Adrenal gland (tissue), 12 donors: ENCODE measurements around the gene GTF2F2. TPM values are rescaled to one million over a fixed set of nuclear protein-coding genes. Genes with fewer than 3 reads are reported as not detected.

Experiments
- DNase-seq, 7 donors: peaks; one replicate each; pipeline ENCODE4 v3.0.0-alpha.2; 2019 to 2020
- H3K27ac ChIP-seq, 5 donors: fragments of 200-600 bp; sonication (generic) in 4 of 5; 1 replicate in 3 of 5; 2 replicates in 2 of 5; pipeline versions ENCODE4 v1.5.1 to v1.8.0; 2016 to 2020; ENCODE audit warnings: mild to moderate bottlenecking in 1 of 5
- H3K27me3 ChIP-seq: fragments of 200-600 bp; 2 replicates; pipeline ENCODE4 v1.8.0; 2021
- H3K36me3 ChIP-seq, 2 donors: fragments of 200-600 bp; replicated peaks in 1 of 2; 1 replicate in 1 of 2; 2 replicates in 1 of 2; pipeline versions ENCODE4 v1.5.1 to v1.8.0; 2018 to 2022
- H3K4me1 ChIP-seq, 2 donors: fragments of 200-600 bp; replicated peaks in 1 of 2; 1 replicate in 1 of 2; 2 replicates in 1 of 2; pipeline versions ENCODE4 v1.5.1 to v1.8.0; 2018 to 2021
- H3K4me3 ChIP-seq, 4 donors: fragments of 200-600 bp; sonication (generic) in 3 of 4; one replicate each; pipeline ENCODE4 v1.5.1; 2016 to 2018
- H3K9me3 ChIP-seq, 3 donors: fragments of 200-600 bp; sonication (generic) in 1 of 3; replicated peaks in 1 of 3; 1 replicate in 2 of 3; 2 replicates in 1 of 3; pipeline versions ENCODE4 v1.5.1 to v1.8.0; 2016 to 2021
- POLR2A ChIP-seq, 2 donors: fragments of 450-650 bp; IDR thresholded peaks; one replicate each; pipeline ENCODE4 v1.6.1; 2017; ENCODE audit warnings: antibody characterized with exemption in 2 of 2, mild to moderate bottlenecking in 2 of 2, moderate library complexity in 1 of 2
- WGBS, 4 donors: extraction: QIAGEN DNeasy Blood & Tissue Kit in 2 of 4; methylation state at CpG; one replicate each; pipeline versions ENCODE4 v1.1.5 to v1.1.7; 2013 to 2017; 5-methylcytosine and 5-hydroxymethylcytosine counted together
- intact Hi-C, 2 donors: fragments of 100-400 bp; cut with DNase I; formaldehyde crosslinking; loops; one replicate each; pipeline versions ENCODE4 v1.14.1 to v1.15.0; 2022 to 2023
- polyA plus RNA-seq, 3 donors: library from polyadenylated mRNA; stranded (reverse); fragments of 200-250 nt in 2 of 3; fragments of 350-450 nt in 1 of 3; fragmentation: Illumina TruSeq in 1 of 3; extraction: RNeasy Lipid Tissue Mini Kit (QIAGEN cat#74804) in 1 of 3; gene quantifications; one replicate each; pipeline ENCODE4 v1.2.3, GENCODE V29; 2013 to 2014
- total RNA-seq, 9 donors: library from RNA; depleted of rRNA in 4 of 9; stranded (reverse); fragments of >200 nt in 4 of 9; fragments of 120-200 nt in 1 of 9; fragmentation: NEBNext Ultra II Directional in 1 of 9; extraction: Animal tissue kit (Norgen Biotek cat#: 25700) in 1 of 9; gene quantifications; one replicate each; pipeline versions ENCODE4 v1.1.0 to v1.2.4, GENCODE V29; 2013 to 2023
- TF ChIP-seq, protein P1 (sequence below), 6 experiments: fragments of 450-650 bp in 4 of 6; fragments of 200-600 bp in 2 of 6; sonication (generic) in 1 of 6; IDR thresholded peaks; 1 replicate in 5 of 6; 2 replicates in 1 of 6; pipeline versions ENCODE4 v1.5.1 to v1.8.0; 2016 to 2021; ENCODE audit warnings: antibody characterized with exemption in 6 of 6, mild to moderate bottlenecking in 2 of 6, moderate library complexity in 1 of 6
- donor health status: healthy with polysubstance abuse.
- donor health status: Bipolar disorder and iron deficiency.
- donor health status: DM: yes; HTN: yes; CAD: no.
- donor health status: DM: no; HTN: no; CAD: no.
- donor health status: DM: no; HTN: no; CAD: no.
- donor health status: DM: yes; HTN: yes; CAD: no.

Gene GTF2F2
- total and polyA plus RNA-seq, 12 donors, result 11.4 to 34.4 (median 23.0) TPM

DNA sequence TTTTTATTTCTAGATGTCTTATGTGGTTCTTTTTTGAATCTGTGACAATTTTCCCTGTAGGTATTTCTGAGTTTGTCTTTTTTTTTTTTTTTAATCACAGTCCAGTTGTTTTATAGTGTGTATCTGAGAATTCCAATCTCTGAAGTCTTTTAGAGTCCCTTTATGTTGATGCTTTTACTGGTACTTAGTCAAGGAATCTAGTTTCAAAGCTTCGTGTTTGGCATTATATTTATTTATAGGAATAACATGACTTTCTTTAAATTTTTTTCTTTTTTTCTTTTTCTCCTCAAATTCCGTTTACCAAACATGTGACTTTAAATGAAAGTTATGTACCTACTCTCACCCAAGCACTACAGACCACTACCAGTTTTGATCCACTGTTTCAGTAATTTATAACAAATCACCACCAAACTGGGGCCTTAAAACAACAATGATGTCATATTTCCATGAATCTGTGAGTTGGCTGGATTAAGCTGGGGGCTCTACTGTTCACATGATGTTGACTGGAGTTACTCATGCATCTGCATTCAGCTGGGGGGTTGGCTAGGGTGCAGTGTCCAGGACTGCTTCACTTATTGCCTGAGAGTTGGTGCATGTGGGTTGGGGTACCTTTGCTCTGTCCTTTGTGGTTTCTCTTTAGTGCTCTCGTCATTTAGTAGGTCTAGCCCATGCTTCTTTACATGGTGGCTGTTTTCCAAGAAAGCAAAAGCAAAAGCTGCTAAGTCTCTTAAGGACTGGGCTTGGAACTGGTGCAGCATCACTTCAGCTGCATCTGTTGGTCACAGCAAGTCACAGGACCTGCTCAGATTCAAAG is 58.2 kb downstream of the GTF2F2 start:
- Histone ChIP-seq H3K4me1 (no peaks in the 10 kb centered on the region), H3K4me3 (no peak overlapping the region), H3K27me3 (no peaks in the 10 kb centered on the region), H3K9me3 (no peaks in the 10 kb centered on the region), H3K27ac (no peak overlapping the region), H3K36me3 (no peaks in the 10 kb centered on the region)
- intact Hi-C loops, result no loop called here
- 86 to 91% (median 90%) methylated on average over 3 of the region's 3 CpGs for WGBS, 4 donors
- no peak for TF ChIP-seq POLR2A (IDR thresholded peaks at IDR 0.05)
- TF ChIP-seq, protein P1, sequence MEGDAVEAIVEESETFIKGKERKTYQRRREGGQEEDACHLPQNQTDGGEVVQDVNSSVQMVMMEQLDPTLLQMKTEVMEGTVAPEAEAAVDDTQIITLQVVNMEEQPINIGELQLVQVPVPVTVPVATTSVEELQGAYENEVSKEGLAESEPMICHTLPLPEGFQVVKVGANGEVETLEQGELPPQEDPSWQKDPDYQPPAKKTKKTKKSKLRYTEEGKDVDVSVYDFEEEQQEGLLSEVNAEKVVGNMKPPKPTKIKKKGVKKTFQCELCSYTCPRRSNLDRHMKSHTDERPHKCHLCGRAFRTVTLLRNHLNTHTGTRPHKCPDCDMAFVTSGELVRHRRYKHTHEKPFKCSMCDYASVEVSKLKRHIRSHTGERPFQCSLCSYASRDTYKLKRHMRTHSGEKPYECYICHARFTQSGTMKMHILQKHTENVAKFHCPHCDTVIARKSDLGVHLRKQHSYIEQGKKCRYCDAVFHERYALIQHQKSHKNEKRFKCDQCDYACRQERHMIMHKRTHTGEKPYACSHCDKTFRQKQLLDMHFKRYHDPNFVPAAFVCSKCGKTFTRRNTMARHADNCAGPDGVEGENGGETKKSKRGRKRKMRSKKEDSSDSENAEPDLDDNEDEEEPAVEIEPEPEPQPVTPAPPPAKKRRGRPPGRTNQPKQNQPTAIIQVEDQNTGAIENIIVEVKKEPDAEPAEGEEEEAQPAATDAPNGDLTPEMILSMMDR (IDR thresholded peaks at IDR 0.05), result no peak
- DNase-seq, result no peak

DNA sequence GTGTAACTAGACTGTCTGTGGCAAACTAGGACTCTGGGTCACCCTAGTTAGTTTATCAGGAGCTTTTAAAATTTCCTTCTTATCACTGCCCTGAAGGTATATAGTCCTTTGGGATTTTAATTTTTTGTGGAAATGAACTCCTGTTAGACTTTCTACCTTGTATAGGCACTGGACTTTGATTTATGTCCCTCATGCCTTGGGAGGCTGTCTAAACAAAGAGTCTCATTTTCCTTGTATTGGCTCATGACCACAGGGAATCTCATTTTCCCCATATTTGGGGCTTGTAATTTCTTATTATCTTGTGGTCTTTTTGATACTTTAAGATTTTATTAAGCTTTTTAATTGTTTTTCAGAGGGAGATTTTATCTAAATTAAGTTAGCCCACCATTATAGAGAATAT is 59.1 kb downstream of the GTF2F2 start:
- no peaks in the 10 kb centered on the region for H3K36me3 ChIP-seq
- intact Hi-C loops, result no loop called here
- DNase-seq, result no peak
- H3K27ac ChIP-seq, result no peak overlapping the region
- no peaks in the 10 kb centered on the region for H3K27me3 ChIP-seq
- H3K4me1 ChIP-seq, result no peaks in the 10 kb centered on the region
- TF ChIP-seq, protein P1 (IDR thresholded peaks at IDR 0.05), result no peak
- TF ChIP-seq POLR2A (IDR thresholded peaks at IDR 0.05), result no peak
- H3K4me3 ChIP-seq, result no peak overlapping the region
- H3K9me3 ChIP-seq, result no peaks in the 10 kb centered on the region

DNA sequence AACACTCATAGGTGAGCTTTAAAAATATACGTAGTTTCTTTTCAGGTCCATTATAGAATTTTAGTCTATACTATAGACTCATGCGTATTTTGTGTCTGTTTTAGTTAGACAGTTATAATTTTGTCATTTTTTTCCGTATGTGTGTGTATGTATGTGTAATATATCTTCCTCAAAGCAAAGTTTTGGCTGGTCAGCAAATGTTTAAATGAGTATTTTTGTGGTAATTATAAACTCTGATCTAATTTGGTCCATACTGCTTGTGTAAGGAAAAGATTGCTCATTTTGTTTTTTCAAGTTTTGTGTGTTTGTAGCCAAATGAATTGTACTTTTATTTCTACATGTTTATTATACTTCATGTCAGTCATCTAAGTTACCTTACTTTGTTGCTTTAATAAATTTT is 60.0 kb downstream of the GTF2F2 start:
- TF ChIP-seq POLR2A (IDR thresholded peaks at IDR 0.05), result no peak
- TF ChIP-seq, protein P1 (IDR thresholded peaks at IDR 0.05), result no peak
- no peaks in the 10 kb centered on the region for H3K4me1 ChIP-seq
- no peak overlapping the region for H3K4me3 ChIP-seq
- H3K36me3 ChIP-seq, result no peaks in the 10 kb centered on the region
- H3K9me3 ChIP-seq, result no peaks in the 10 kb centered on the region
- DNase-seq, result no peak
- intact Hi-C loops, result no loop called here
- 77 to 94% (median 86%) methylated on average over 3 of the region's 3 CpGs for WGBS, 4 donors
- H3K27ac ChIP-seq, result no peak overlapping the region
- no peaks in the 10 kb centered on the region for H3K27me3 ChIP-seq

DNA sequence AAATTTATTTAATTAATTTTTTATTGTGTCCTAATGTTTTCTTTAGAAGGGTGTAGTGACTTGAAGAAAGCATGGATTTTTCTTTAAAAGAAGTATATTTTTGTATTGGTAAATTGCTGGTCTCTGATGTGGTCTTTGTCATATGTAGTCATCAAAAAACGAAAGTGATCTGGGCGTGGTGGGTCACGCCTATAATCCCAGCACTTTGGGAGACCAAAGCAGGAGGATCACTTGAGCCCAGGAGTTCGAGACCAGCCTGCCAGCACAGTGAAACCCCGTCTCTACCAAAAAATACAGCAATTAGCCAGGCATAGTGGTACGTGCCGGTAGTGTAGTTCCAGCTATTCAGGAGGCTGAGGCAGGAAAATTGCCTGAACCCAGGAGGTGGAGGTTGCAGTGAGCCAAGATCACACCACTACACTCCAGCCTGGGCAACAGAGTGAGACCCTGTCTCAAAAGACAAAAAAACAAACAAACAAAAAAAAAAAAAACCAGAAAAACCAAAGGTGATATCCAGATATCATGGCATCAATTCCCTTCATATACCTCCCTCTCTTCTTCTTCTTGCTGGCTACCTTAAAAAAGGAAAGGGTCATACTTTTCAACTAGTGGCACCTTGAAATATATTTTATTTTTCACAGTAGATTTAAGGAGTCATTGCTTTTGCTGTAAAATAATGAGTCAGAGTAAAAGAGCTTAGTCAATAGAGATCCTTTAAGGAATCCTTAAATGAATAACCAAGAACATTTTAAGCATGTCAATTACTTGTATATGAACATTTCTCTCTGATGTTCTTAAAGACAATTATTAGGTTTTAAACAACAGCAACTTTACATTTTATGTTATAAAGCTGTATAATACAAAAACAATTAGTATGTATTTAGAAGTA is 60.6 kb downstream of the GTF2F2 start:
- no peaks in the 10 kb centered on the region for H3K27me3 ChIP-seq
- 92 to 99% (median 97%) methylated on average over 7 of the region's 7 CpGs for WGBS, 4 donors
- intact Hi-C loops, result no loop called here
- H3K4me3 ChIP-seq, result no peak overlapping the region
- H3K9me3 ChIP-seq, result no peaks in the 10 kb centered on the region
- H3K36me3 ChIP-seq, result no peaks in the 10 kb centered on the region
- DNase-seq, result no peak
- TF ChIP-seq POLR2A (IDR thresholded peaks at IDR 0.05), result no peak
- TF ChIP-seq, protein P1 (IDR thresholded peaks at IDR 0.05), result no peak
- no peaks in the 10 kb centered on the region for H3K4me1 ChIP-seq
- H3K27ac ChIP-seq, result no peak overlapping the region
